ENCODE data around the gene ADH1B. TPM values are rescaled to one million over a fixed set of nuclear protein-coding genes. Genes with fewer than 3 reads are reported as not detected.

Gene ADH1B
- total RNA-seq, 1 experiment from 2014 or later, result not detected

DNA sequence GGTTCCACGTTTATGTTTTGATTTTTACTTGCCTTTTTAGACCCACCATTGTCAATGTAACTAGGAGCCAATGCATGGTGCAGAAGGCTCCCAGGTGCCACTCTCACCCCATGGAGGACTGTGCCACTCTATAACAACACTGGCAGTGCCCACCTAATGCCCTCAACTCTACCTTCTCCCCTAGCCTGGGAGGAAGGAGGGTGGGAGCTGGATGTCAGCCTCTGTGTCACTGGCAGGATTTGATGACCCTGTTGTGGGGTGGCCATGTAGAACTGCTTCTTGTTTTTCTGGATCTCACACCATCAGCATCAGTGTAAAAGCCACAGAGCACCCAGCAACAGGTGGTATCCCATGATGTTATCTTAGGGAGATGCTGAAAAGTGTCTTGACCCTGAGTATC lies 13.7 kb upstream of the ADH1B start:
- H3K4me2 ChIP-seq (ENCODE audit: low read length), result no peak overlapping the region
- H4K20me1 ChIP-seq (ENCODE audit: low read length), result no peaks in the 10 kb centered on the region
- no peaks in the 10 kb centered on the region for H3K4me1 ChIP-seq (ENCODE audit: insufficient read depth, low read length)
- intact Hi-C loops (cut with micrococcal nuclease), result no loop called here
- H3K27me3 ChIP-seq (ENCODE audit: low read length), result peaks cover 18% of the 10 kb centered on the region
- TF ChIP-seq, protein P1, sequence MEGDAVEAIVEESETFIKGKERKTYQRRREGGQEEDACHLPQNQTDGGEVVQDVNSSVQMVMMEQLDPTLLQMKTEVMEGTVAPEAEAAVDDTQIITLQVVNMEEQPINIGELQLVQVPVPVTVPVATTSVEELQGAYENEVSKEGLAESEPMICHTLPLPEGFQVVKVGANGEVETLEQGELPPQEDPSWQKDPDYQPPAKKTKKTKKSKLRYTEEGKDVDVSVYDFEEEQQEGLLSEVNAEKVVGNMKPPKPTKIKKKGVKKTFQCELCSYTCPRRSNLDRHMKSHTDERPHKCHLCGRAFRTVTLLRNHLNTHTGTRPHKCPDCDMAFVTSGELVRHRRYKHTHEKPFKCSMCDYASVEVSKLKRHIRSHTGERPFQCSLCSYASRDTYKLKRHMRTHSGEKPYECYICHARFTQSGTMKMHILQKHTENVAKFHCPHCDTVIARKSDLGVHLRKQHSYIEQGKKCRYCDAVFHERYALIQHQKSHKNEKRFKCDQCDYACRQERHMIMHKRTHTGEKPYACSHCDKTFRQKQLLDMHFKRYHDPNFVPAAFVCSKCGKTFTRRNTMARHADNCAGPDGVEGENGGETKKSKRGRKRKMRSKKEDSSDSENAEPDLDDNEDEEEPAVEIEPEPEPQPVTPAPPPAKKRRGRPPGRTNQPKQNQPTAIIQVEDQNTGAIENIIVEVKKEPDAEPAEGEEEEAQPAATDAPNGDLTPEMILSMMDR (conservative IDR thresholded peaks at IDR 0.05; ENCODE audit: low read depth, low read length), result no peak
- TF ChIP-seq EZH2 (IDR thresholded peaks at IDR 0.05; ENCODE audit: low read length, unreplicated experiment) (no peak), EZH2phosphoT487 (IDR thresholded peaks at IDR 0.05; ENCODE audit: borderline replicate concordance, low read length) (no peak)
- no peaks in the 10 kb centered on the region for H3K36me3 ChIP-seq (ENCODE audit: low read depth, low read length)
- ChIA-PET CTCF (no interaction called here), POLR2A (ENCODE audit: unreplicated experiment) (no interaction called here)
- no peak for ATAC-seq
- H2AFZ ChIP-seq (ENCODE audit: low read length), result no peak overlapping the region
- H3K4me3 ChIP-seq (ENCODE audit: low read length), result no peak overlapping the region
- no peak overlapping the region for H3K27ac ChIP-seq (ENCODE audit: low read length)
- no peaks in the 10 kb centered on the region for H3K79me2 ChIP-seq (ENCODE audit: low read length)
- DNase-seq, result no peak
- no peaks in the 10 kb centered on the region for H3K9me2 ChIP-seq (replicated peaks; ENCODE audit: low read length)
- H3F3A ChIP-seq (ENCODE audit: low read length, unreplicated experiment), result no peaks in the 10 kb centered on the region
- no TSS peak for BruUV-seq (replicated peaks)
- H3K9ac ChIP-seq (ENCODE audit: low read length), result no peak overlapping the region
- H3K9me3 ChIP-seq (ENCODE audit: low read length), result no peaks in the 10 kb centered on the region

DNA sequence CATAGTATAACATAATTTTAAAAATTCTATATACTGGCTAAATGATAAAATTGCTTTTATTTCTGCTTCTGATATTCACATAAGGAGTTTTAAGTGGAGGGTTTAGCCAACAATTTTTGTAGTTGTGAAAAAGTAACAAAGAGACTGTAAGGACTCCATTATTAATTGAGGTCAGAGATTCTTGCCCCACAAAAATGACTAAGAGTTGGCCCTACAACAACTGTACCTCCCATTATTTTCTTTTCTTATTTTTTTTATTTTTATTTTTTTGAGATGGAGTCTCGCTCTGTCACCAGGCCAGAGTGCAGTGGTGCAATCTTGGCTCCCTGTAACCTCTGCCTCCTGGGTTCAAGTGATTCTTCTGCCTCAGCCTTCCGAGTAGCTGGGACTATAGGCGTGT lies 9.4 kb upstream of the ADH1B start:
- Histone ChIP-seq H3K9ac (ENCODE audit: low read length) (no peak overlapping the region), H3K4me1 (ENCODE audit: insufficient read depth, low read length) (no peaks in the 10 kb centered on the region), H3F3A (ENCODE audit: low read length, unreplicated experiment) (no peaks in the 10 kb centered on the region), H3K9me2 (replicated peaks; ENCODE audit: low read length) (no peaks in the 10 kb centered on the region), H3K9me3 (ENCODE audit: low read length) (no peaks in the 10 kb centered on the region), H3K36me3 (ENCODE audit: low read depth, low read length) (no peaks in the 10 kb centered on the region), H4K20me1 (ENCODE audit: low read length) (no peaks in the 10 kb centered on the region), H3K27ac (ENCODE audit: low read length) (no peak overlapping the region), H3K4me2 (ENCODE audit: low read length) (no peak overlapping the region), H3K27me3 (ENCODE audit: low read length) (no peaks in the 10 kb centered on the region; the same call in 1 of the 2 replicates), H3K4me3 (ENCODE audit: low read length) (no peak overlapping the region), H3K79me2 (ENCODE audit: low read length) (no peaks in the 10 kb centered on the region), H2AFZ (ENCODE audit: low read length) (no peak overlapping the region)
- TF ChIP-seq EZH2 (IDR thresholded peaks at IDR 0.05; ENCODE audit: low read length, unreplicated experiment) (no peak), EZH2phosphoT487 (IDR thresholded peaks at IDR 0.05; ENCODE audit: borderline replicate concordance, low read length) (no peak)
- TF ChIP-seq, protein P1 (conservative IDR thresholded peaks at IDR 0.05; ENCODE audit: low read depth, low read length), result no peak
- ATAC-seq (no peak), DNase-seq (no peak)
- no TSS peak for BruUV-seq (replicated peaks)
- POLR2A ChIA-PET (ENCODE audit: unreplicated experiment), result no interaction called here
- CTCF ChIA-PET, result no interaction called here
- intact Hi-C loops (cut with micrococcal nuclease), result no loop called here

DNA sequence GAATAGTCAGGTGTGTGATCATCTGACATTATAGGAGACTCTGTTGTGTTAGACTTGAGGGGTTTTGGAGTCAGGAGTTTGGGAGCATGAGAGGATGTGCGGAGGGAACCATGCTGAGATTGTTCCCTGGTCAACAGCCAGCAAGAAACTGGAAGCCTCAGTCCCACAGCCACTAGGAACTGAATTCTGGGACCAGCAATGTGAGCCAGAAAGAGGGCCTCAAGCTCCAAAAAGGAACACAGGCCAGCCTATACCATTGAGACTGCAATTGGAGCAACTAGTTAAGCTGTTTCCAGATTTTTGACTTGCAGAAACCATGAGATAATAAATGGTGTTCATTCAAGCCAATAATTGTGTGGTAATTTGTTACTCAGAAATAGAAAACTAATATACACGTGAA lies 8.7 kb upstream of the ADH1B start:
- H3K9me3 ChIP-seq (ENCODE audit: low read length), result no peaks in the 10 kb centered on the region
- BruUV-seq (replicated peaks), result no TSS peak
- no peak overlapping the region for H3K4me2 ChIP-seq (ENCODE audit: low read length)
- H3K36me3 ChIP-seq (ENCODE audit: low read depth, low read length), result no peaks in the 10 kb centered on the region
- intact Hi-C loops (cut with micrococcal nuclease), result no loop called here
- no peaks in the 10 kb centered on the region for H4K20me1 ChIP-seq (ENCODE audit: low read length)
- CTCF ChIA-PET, result no interaction called here
- no peaks in the 10 kb centered on the region for H3K79me2 ChIP-seq (ENCODE audit: low read length)
- H3F3A ChIP-seq (ENCODE audit: low read length, unreplicated experiment), result no peaks in the 10 kb centered on the region
- H2AFZ ChIP-seq (ENCODE audit: low read length), result no peak overlapping the region
- no peaks in the 10 kb centered on the region for H3K4me1 ChIP-seq (ENCODE audit: insufficient read depth, low read length)
- no peak for DNase-seq
- POLR2A ChIA-PET (ENCODE audit: unreplicated experiment), result no interaction called here
- no peak overlapping the region for H3K27ac ChIP-seq (ENCODE audit: low read length)
- no peak overlapping the region for H3K4me3 ChIP-seq (ENCODE audit: low read length)
- no peak overlapping the region for H3K9ac ChIP-seq (ENCODE audit: low read length)
- TF ChIP-seq EZH2phosphoT487 (IDR thresholded peaks at IDR 0.05; ENCODE audit: borderline replicate concordance, low read length), result no peak
- TF ChIP-seq, protein P1 (conservative IDR thresholded peaks at IDR 0.05; ENCODE audit: low read depth, low read length), result no peak
- TF ChIP-seq EZH2 (IDR thresholded peaks at IDR 0.05; ENCODE audit: low read length, unreplicated experiment), result no peak
- no peaks in the 10 kb centered on the region for H3K9me2 ChIP-seq (replicated peaks; ENCODE audit: low read length)
- H3K27me3 ChIP-seq (ENCODE audit: low read length), result no peaks in the 10 kb centered on the region
- ATAC-seq, result no peak
